ENCODE results near the gene NANOG. TPM values are rescaled to one million over a fixed set of nuclear protein-coding genes. Genes with fewer than 3 reads are reported as not detected.
"Not testable (repeated sequence)": the region's sequence is repeated elsewhere in the genome, so short reads cannot be mapped to it uniquely, and the experiment has no call there.

Gene NANOG
- total RNA-seq, 1 donor from 2014 or later, result 0.16 TPM

DNA sequence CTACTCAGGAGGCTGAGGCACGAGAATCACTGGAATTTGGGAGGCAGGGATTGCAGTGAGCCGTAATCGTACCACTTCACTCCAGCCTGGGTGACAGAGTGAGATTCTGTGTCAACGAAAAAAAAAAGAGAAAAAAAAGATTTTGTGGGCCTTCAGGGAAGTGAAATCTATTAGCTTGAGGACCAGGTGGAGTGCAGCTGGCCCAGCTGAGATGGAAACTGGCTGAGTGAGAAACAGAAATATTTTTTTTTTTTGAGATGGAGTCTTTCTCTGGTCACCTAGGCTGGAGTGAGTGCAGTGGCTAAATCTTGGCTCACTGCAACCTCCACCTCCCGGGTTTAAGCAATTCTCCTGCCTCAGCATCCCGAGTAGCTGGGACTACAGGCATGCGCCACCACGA is 39.8 kb upstream of the NANOG start:
- FAIRE-seq, result no peak
- Histone ChIP-seq H3K4me3 (ENCODE audit: insufficient read depth, low read depth, low read length) (no peak overlapping the region), H4K20me1 (ENCODE audit: insufficient read depth, low read length) (no peaks in the 10 kb centered on the region), H3K27ac (ENCODE audit: low read depth, low read length) (no peak overlapping the region), H3K4me1 (ENCODE audit: insufficient read depth, low read length) (no peaks in the 10 kb centered on the region), H3K4me2 (ENCODE audit: low read length) (no peak overlapping the region), H3K9me3 (ENCODE audit: insufficient read depth, low read depth, low read length) (no peaks in the 10 kb centered on the region), H2AFZ (ENCODE audit: low read depth, low read length) (no peak overlapping the region), H3K9ac (ENCODE audit: low read length) (no peak overlapping the region), H3K79me2 (ENCODE audit: insufficient read depth, low read length) (no peaks in the 10 kb centered on the region), H3K36me3 (ENCODE audit: insufficient read depth, low read length) (no peaks in the 10 kb centered on the region), H3K27me3 (ENCODE audit: insufficient read depth, low read length) (no peaks in the 10 kb centered on the region)
- no peak overlapping the region for H3K27ac Mint-ChIP-seq (ENCODE audit: unreplicated experiment)
- no peaks in the 10 kb centered on the region for H3K36me3 Mint-ChIP-seq (ENCODE audit: low read depth, unreplicated experiment)
- TF ChIP-seq, protein P1, sequence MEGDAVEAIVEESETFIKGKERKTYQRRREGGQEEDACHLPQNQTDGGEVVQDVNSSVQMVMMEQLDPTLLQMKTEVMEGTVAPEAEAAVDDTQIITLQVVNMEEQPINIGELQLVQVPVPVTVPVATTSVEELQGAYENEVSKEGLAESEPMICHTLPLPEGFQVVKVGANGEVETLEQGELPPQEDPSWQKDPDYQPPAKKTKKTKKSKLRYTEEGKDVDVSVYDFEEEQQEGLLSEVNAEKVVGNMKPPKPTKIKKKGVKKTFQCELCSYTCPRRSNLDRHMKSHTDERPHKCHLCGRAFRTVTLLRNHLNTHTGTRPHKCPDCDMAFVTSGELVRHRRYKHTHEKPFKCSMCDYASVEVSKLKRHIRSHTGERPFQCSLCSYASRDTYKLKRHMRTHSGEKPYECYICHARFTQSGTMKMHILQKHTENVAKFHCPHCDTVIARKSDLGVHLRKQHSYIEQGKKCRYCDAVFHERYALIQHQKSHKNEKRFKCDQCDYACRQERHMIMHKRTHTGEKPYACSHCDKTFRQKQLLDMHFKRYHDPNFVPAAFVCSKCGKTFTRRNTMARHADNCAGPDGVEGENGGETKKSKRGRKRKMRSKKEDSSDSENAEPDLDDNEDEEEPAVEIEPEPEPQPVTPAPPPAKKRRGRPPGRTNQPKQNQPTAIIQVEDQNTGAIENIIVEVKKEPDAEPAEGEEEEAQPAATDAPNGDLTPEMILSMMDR (IDR thresholded peaks at IDR 0.05; ENCODE audit: insufficient read depth, low read depth, low read length), result no peak
- TF ChIP-seq EZH2 (IDR thresholded peaks at IDR 0.05; ENCODE audit: insufficient read depth, low read length), result no peak
- no peaks in the 10 kb centered on the region for H3K4me1 Mint-ChIP-seq (ENCODE audit: low read depth, unreplicated experiment)
- H3K9me3 Mint-ChIP-seq (ENCODE audit: unreplicated experiment), result no peaks in the 10 kb centered on the region
- no peak overlapping the region for H3K4me3 Mint-ChIP-seq (ENCODE audit: unreplicated experiment)
- no peaks in the 10 kb centered on the region for H3K27me3 Mint-ChIP-seq (ENCODE audit: low read depth, unreplicated experiment)
- no peak for DNase-seq (ENCODE audit: low read depth)

DNA sequence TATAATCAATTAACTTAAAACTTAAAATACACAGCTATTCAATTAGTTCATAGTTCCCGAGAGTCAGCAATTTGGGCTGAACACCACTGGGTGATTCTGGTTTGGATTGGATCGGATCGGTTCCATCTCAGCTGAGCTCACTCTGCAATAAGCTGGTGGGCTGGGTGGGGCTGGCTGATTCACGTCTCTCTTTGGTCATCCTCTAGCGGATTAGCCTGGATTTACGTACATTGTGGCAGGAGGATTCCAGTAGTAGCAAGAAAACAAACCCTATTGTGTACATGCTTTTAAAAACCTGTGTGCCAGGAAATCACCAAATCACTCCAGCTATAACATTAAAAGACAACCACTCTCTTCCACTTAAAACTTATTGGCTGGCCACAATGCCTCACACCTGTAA is 38.9 kb upstream of the NANOG start:
- Histone ChIP-seq H4K20me1 (ENCODE audit: insufficient read depth, low read length) (no peaks in the 10 kb centered on the region), H3K27me3 (ENCODE audit: insufficient read depth, low read length) (no peaks in the 10 kb centered on the region), H3K9ac (ENCODE audit: low read length) (no peak overlapping the region), H3K9me3 (ENCODE audit: insufficient read depth, low read depth, low read length) (no peaks in the 10 kb centered on the region), H3K36me3 (ENCODE audit: insufficient read depth, low read length) (no peaks in the 10 kb centered on the region), H2AFZ (ENCODE audit: low read depth, low read length) (no peak overlapping the region), H3K4me1 (ENCODE audit: insufficient read depth, low read length) (no peaks in the 10 kb centered on the region), H3K4me2 (ENCODE audit: low read length) (no peak overlapping the region), H3K79me2 (ENCODE audit: insufficient read depth, low read length) (no peaks in the 10 kb centered on the region), H3K27ac (ENCODE audit: low read depth, low read length) (no peak overlapping the region), H3K4me3 (ENCODE audit: insufficient read depth, low read depth, low read length) (no peak overlapping the region)
- no peaks in the 10 kb centered on the region for H3K4me1 Mint-ChIP-seq (ENCODE audit: low read depth, unreplicated experiment)
- no peak overlapping the region for H3K27ac Mint-ChIP-seq (ENCODE audit: unreplicated experiment)
- H3K27me3 Mint-ChIP-seq (ENCODE audit: low read depth, unreplicated experiment), result no peaks in the 10 kb centered on the region
- no peaks in the 10 kb centered on the region for H3K9me3 Mint-ChIP-seq (ENCODE audit: unreplicated experiment)
- no peaks in the 10 kb centered on the region for H3K36me3 Mint-ChIP-seq (ENCODE audit: low read depth, unreplicated experiment)
- H3K4me3 Mint-ChIP-seq (ENCODE audit: unreplicated experiment), result no peak overlapping the region
- FAIRE-seq (no peak), DNase-seq (ENCODE audit: low read depth) (no peak)
- TF ChIP-seq, protein P1 (IDR thresholded peaks at IDR 0.05; ENCODE audit: insufficient read depth, low read depth, low read length), result no peak

DNA sequence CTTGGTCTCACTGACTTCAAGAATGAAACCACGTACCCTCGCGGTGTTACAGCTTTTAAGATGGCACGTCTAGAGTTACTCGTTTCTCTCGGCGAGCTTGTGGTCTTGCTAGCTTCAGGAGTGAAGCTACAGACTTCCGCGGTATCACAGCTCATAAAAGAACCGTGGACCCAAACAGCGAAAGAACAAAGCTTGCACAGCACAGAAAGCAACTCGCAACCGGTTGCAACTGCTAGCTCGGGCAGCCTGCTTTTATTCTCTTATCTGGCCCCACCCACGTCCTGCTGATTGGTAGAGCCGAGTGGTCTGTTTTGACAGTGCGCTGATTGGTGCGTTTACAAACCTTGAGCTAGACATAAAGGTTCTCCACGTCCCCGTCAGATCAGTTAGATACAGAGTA is 37.8 kb upstream of the NANOG start:
- Mint-ChIP-seq H3K27ac (ENCODE audit: unreplicated experiment) (no peak overlapping the region), H3K4me1 (ENCODE audit: low read depth, unreplicated experiment) (no peaks in the 10 kb centered on the region), H3K9me3 (ENCODE audit: unreplicated experiment) (no peaks in the 10 kb centered on the region), H3K4me3 (ENCODE audit: unreplicated experiment) (no peak overlapping the region), H3K36me3 (ENCODE audit: low read depth, unreplicated experiment) (no peaks in the 10 kb centered on the region), H3K27me3 (ENCODE audit: low read depth, unreplicated experiment) (no peaks in the 10 kb centered on the region)
- no peak overlapping the region for H3K4me2 ChIP-seq (ENCODE audit: low read length)
- no peaks in the 10 kb centered on the region for H4K20me1 ChIP-seq (ENCODE audit: insufficient read depth, low read length)
- no peak overlapping the region for H3K27ac ChIP-seq (ENCODE audit: low read depth, low read length)
- H3K4me3 ChIP-seq (ENCODE audit: insufficient read depth, low read depth, low read length), result no peak overlapping the region
- no peaks in the 10 kb centered on the region for H3K27me3 ChIP-seq (ENCODE audit: insufficient read depth, low read length)
- H3K36me3 ChIP-seq (ENCODE audit: insufficient read depth, low read length), result no peaks in the 10 kb centered on the region
- H3K9ac ChIP-seq (ENCODE audit: low read length), result no peak overlapping the region
- no peaks in the 10 kb centered on the region for H3K79me2 ChIP-seq (ENCODE audit: insufficient read depth, low read length)
- no peak for DNase-seq (ENCODE audit: low read depth)
- no peaks in the 10 kb centered on the region for H3K9me3 ChIP-seq (ENCODE audit: insufficient read depth, low read depth, low read length)
- H3K4me1 ChIP-seq (ENCODE audit: insufficient read depth, low read length), result no peaks in the 10 kb centered on the region
- TF ChIP-seq, protein P1 (IDR thresholded peaks at IDR 0.05; ENCODE audit: insufficient read depth, low read depth, low read length), result no peak
- no peak for TF ChIP-seq EZH2 (IDR thresholded peaks at IDR 0.05; ENCODE audit: insufficient read depth, low read length)
- no peak overlapping the region for H2AFZ ChIP-seq (ENCODE audit: low read depth, low read length)
- no peak for FAIRE-seq

DNA sequence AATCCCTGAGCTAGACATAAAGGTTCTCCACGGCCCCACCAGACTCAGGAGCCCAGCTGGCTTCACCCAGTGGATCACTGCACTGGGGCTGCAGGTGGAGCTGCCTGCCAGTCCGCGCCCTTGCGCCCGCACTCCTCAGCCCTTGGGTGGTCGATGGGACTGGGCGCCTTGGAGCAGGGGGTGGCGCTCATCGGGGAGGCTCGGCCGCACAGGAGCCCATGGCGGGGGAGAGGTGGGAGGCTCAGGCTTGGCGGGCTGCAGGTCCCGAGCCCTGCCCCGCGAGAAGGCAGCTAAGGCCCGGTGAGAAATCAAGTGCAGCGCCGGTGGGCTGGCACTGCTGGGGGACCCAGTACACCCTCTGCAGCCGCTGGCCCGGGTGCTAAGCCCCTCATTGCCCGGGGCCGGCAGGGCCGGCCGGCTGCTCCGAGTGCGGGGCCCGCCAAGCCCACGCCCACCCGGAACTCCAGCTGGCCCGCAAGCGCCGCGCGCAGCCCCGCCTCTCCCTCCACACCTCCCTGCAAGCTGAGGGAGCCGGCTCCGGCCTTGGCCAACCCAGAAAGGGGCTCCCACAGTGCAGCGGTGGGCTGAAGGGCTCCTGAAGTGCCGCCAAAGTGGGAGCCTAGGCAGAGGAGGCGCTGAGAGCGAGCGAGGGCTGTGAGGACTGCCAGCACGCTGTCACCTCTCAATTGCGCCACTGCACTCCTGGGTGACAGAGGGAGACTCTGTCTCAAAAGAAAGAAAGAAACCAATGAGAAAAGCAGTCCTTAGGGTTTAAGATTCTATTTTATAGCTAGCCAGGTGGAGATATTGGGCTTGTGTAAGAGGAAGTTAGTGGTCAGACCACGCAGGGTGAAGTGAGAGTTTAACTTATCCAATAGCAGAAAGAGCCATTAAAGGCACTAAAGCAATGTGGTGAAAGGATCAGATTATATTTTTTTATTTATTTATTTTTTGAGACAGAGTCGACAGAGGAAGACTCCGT is 37.0 kb upstream of the NANOG start:
- not testable (repeated sequence) for DNase-seq (ENCODE audit: low read depth); H3K9me3 Mint-ChIP-seq (ENCODE audit: unreplicated experiment); H3K36me3 Mint-ChIP-seq (ENCODE audit: low read depth, unreplicated experiment); H3K36me3 ChIP-seq (ENCODE audit: insufficient read depth, low read length); H3K9ac ChIP-seq (ENCODE audit: low read length); FAIRE-seq; H3K4me2 ChIP-seq (ENCODE audit: low read length); H2AFZ ChIP-seq (ENCODE audit: low read depth, low read length); H3K9me3 ChIP-seq (ENCODE audit: insufficient read depth, low read depth, low read length); H3K4me3 Mint-ChIP-seq (ENCODE audit: unreplicated experiment); H4K20me1 ChIP-seq (ENCODE audit: insufficient read depth, low read length); H3K27ac Mint-ChIP-seq (ENCODE audit: unreplicated experiment); H3K79me2 ChIP-seq (ENCODE audit: insufficient read depth, low read length); H3K4me3 ChIP-seq (ENCODE audit: insufficient read depth, low read depth, low read length); H3K27me3 ChIP-seq (ENCODE audit: insufficient read depth, low read length); H3K27me3 Mint-ChIP-seq (ENCODE audit: low read depth, unreplicated experiment); H3K27ac ChIP-seq (ENCODE audit: low read depth, low read length); H3K4me1 Mint-ChIP-seq (ENCODE audit: low read depth, unreplicated experiment); H3K4me1 ChIP-seq (ENCODE audit: insufficient read depth, low read length)

Measured in astrocyte (in vitro differentiated cells and primary cell).